ENCODE measurements around the gene ZBTB16.

DNA sequence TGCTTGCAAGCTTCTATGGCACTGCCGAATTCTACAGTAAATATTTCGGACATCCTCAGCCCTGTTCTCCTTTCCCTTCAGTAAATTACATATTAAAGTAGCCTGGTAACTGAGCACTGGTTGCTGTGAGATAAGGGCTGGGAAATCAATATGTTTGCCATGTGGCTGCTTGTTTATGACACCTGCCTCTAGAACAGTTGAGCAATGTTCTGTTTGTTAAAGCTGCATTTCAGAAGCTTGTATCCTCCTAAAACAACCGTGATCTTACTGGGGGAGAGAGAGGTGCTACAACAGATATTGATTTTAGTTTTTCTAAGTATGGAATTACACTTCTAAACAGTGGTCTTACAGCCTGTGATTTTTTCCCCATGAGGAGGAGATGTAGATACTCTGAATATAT, 39.4 kb downstream of the ZBTB16 start:
- TF ChIP-seq, protein P1, sequence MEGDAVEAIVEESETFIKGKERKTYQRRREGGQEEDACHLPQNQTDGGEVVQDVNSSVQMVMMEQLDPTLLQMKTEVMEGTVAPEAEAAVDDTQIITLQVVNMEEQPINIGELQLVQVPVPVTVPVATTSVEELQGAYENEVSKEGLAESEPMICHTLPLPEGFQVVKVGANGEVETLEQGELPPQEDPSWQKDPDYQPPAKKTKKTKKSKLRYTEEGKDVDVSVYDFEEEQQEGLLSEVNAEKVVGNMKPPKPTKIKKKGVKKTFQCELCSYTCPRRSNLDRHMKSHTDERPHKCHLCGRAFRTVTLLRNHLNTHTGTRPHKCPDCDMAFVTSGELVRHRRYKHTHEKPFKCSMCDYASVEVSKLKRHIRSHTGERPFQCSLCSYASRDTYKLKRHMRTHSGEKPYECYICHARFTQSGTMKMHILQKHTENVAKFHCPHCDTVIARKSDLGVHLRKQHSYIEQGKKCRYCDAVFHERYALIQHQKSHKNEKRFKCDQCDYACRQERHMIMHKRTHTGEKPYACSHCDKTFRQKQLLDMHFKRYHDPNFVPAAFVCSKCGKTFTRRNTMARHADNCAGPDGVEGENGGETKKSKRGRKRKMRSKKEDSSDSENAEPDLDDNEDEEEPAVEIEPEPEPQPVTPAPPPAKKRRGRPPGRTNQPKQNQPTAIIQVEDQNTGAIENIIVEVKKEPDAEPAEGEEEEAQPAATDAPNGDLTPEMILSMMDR (IDR thresholded peaks at IDR 0.05), result no peak
- TF ChIP-seq POLR2A (IDR thresholded peaks at IDR 0.05), result no peak

Data from heart left ventricle (tissue), 13 donors.